OCI-LY1 (cell line): ENCODE data around the gene ADGRG3.

Source experiments
- EZH2 ChIP-seq: fragments of 200-600 bp; sonication (generic), shearing (Covaris generic); IDR thresholded peaks from 2 replicates; pipeline ENCODE4 v1.8.0; 2017; ENCODE audit warnings: borderline replicate concordance, mixed run types, mild to moderate bottlenecking, antibody characterized with exemption, low read length, moderate library complexity, mixed read lengths
- TF ChIP-seq, protein P1 (sequence below): fragments of 200-600 bp; sonication (generic), shearing (Covaris generic); IDR thresholded peaks from 2 replicates; pipeline ENCODE4 v1.5.1; 2017; ENCODE audit warnings: mild to moderate bottlenecking, antibody characterized with exemption, low read length, moderate library complexity, mixed read lengths

DNA sequence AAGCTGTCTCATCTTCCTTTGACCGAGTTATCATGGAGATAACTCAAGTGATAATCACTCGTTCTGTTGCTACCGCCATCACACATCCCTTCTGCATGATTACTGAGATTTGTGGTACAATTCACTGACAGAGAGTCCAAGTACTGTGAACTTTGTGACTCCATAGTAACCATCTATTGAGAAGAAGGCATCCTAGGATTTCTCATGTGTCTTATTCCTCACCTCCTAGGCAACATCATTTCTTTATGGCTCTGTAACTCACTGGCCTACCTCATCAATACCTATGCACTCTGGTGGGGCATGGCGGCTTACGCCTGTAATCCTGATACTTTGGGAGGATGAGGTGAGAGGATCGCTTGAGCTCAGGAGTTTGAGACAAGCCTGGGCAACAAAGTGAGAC lies 45.9 kb downstream of the ADGRG3 start:
- TF ChIP-seq, protein P1, sequence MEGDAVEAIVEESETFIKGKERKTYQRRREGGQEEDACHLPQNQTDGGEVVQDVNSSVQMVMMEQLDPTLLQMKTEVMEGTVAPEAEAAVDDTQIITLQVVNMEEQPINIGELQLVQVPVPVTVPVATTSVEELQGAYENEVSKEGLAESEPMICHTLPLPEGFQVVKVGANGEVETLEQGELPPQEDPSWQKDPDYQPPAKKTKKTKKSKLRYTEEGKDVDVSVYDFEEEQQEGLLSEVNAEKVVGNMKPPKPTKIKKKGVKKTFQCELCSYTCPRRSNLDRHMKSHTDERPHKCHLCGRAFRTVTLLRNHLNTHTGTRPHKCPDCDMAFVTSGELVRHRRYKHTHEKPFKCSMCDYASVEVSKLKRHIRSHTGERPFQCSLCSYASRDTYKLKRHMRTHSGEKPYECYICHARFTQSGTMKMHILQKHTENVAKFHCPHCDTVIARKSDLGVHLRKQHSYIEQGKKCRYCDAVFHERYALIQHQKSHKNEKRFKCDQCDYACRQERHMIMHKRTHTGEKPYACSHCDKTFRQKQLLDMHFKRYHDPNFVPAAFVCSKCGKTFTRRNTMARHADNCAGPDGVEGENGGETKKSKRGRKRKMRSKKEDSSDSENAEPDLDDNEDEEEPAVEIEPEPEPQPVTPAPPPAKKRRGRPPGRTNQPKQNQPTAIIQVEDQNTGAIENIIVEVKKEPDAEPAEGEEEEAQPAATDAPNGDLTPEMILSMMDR: no peak
- no peak for TF ChIP-seq EZH2
